ENCODE results near the gene LRMDA. TPM values are rescaled to one million over a fixed set of nuclear protein-coding genes. Genes with fewer than 3 reads are reported as not detected.

The LRMDA gene
- total and polyA plus RNA-seq, 2 donors (not counting 3 experiments of a cell fraction or from before 2014, with no cell fraction given), result 9.7 to 18.0 TPM

- H3K27ac ChIP-seq (ENCODE audit: insufficient read depth, low read depth, low read length), result no peak overlapping the region
- H3K4me3 ChIP-seq (replicated peaks in 1 of 3; ENCODE audit: insufficient read depth in 1 of 3, low read depth in 1 of 3, low read length in 3 of 3), result no peak overlapping the region
- H3K4me1 ChIP-seq (ENCODE audit: control insufficient read depth, extremely low read depth, insufficient read depth, low read length), result no peaks in the 10 kb centered on the region
- H3K9ac ChIP-seq (replicated peaks; ENCODE audit: extremely low read depth, insufficient read depth, low read length), result no peak overlapping the region
- no peaks in the 10 kb centered on the region for H3K9me3 ChIP-seq (replicated peaks; ENCODE audit: control insufficient read depth, insufficient read depth, low read length)
- H3K9me1 ChIP-seq (replicated peaks; ENCODE audit: control insufficient read depth, extremely low read depth, insufficient read depth, low read length), result no peaks in the 10 kb centered on the region
- H4K20me1 ChIP-seq (replicated peaks; ENCODE audit: control insufficient read depth, extremely low read depth, insufficient read depth, low read length), result no peaks in the 10 kb centered on the region
- CTCF ChIA-PET, result interaction anchor here (0.6 kb wide), 1 partner anchor 14 kb away, joined by 3 read pairs; no protein-coding TSS in a partner anchor
- BruUV-seq (replicated peaks), result no TSS peak
- no peak for FAIRE-seq
- dilution Hi-C loops (cut with MboI; ENCODE audit: extremely low pct_ligation_motif_present, low sequenced_read_pairs) (no loop called here), intact Hi-C loops (cut with micrococcal nuclease) (no loop called here)
- H3K27me3 ChIP-seq (ENCODE audit: control insufficient read depth in 2 of 2, insufficient read depth in 2 of 2, low read length in 2 of 2), result no peaks in the 10 kb centered on the region
- no peaks in the 10 kb centered on the region for H3K79me2 ChIP-seq (ENCODE audit: control insufficient read depth, insufficient read depth, low read length)
- TF ChIP-seq GATA2 (IDR thresholded peaks at IDR 0.05; ENCODE audit: insufficient read depth, insufficient read length, low read depth, low read length), result no peak
- no peak for TF ChIP-seq CTCF (IDR thresholded peaks at IDR 0.05; ENCODE audit: extremely low read depth in 1 of 2, insufficient read depth in 1 of 2, low read depth in 1 of 2, low read length in 2 of 2)
- no peak for TF ChIP-seq MAX (IDR thresholded peaks at IDR 0.05; ENCODE audit: insufficient read depth, insufficient read length)
- TF ChIP-seq MYC (IDR thresholded peaks at IDR 0.05; ENCODE audit: low read depth, low read length), result no peak
- no peak for TF ChIP-seq POLR2AphosphoS5 (IDR thresholded peaks at IDR 0.05; ENCODE audit: insufficient read depth, low read depth, low read length)
- TF ChIP-seq POLR2A (IDR thresholded peaks at IDR 0.05; ENCODE audit: low read depth, low read length), result no peak
- no peak for TF ChIP-seq FOS (IDR thresholded peaks at IDR 0.05; ENCODE audit: borderline replicate concordance, insufficient read depth, low read length)
- TF ChIP-seq EZH2 (IDR thresholded peaks at IDR 0.05; ENCODE audit: borderline replicate concordance, low read depth, low read length, severe bottlenecking), result no peak
- no peak for TF ChIP-seq JUN (IDR thresholded peaks at IDR 0.05; ENCODE audit: borderline replicate concordance, insufficient read depth, insufficient read length, low read depth)
- POLR2A ChIA-PET, result no interaction called here
- no peaks in the 10 kb centered on the region for H3K36me3 ChIP-seq (ENCODE audit: control insufficient read depth in 2 of 2, extremely low read depth in 1 of 2, insufficient read depth in 2 of 2, low read length in 2 of 2)
- no peak overlapping the region for H3K4me2 ChIP-seq (ENCODE audit: insufficient read depth, low read length)
- no peak for DNase-seq (ENCODE audit: low read depth, low spot score)
- H2AFZ ChIP-seq (ENCODE audit: low read depth, low read length), result no peak overlapping the region
These were observed 509.9 kb downstream of the LRMDA start for GRCh38 chr10:75941223-75941801.
